Pancreas (tissue), 10 donors: ENCODE data around the gene GGNBP2. TPM values are rescaled to one million over a fixed set of nuclear protein-coding genes. Genes with fewer than 3 reads are reported as not detected.

Experiments used
- ATAC-seq, 4 donors: fragments of 200-7000 bp; cut with Tn5 transposase; one replicate each; pipeline versions ENCODE4 v1.8.0 to v1.9.1; 2020; ENCODE audit warnings: mild to moderate bottlenecking in 4 of 4, moderate library complexity in 4 of 4
- DNase-seq, 6 donors: peaks; one replicate each; pipeline ENCODE4 v3.0.0-alpha.2; 2020
- FAIRE-seq: peaks from 2 replicates; lab custom pipeline; 2012; peaks lifted over from hg19 to GRCh38; lab: Jason Lieb, UNC
- H3K27ac ChIP-seq, 4 donors: fragments of 200-600 bp; sonication (generic); 1 replicate in 3 of 4; 2 replicates in 1 of 4; pipeline versions ENCODE4 v1.5.0 to v1.8.0; 2020
- H3K27me3 ChIP-seq, 4 donors: fragments of 200-600 bp; one replicate each; pipeline ENCODE4 v1.8.0; 2021
- H3K36me3 ChIP-seq, 3 donors: fragments of 200-600 bp; sonication (generic) in 1 of 3; one replicate each; pipeline versions ENCODE4 v1.5.0 to v1.8.0; 2020 to 2021
- H3K4me1 ChIP-seq, 3 donors: fragments of 200-600 bp; one replicate each; pipeline ENCODE4 v1.8.0; 2021
- H3K4me3 ChIP-seq, 4 donors: fragments of 200-600 bp; sonication (generic) in 2 of 4; one replicate each; pipeline versions ENCODE4 v1.5.0 to v1.8.0; 2020 to 2021
- H3K9me3 ChIP-seq, 4 donors: fragments of 200-600 bp; one replicate each; pipeline ENCODE4 v1.8.0; 2021
- CTCF ChIP-seq, 4 donors: fragments of 200-600 bp; sonication (generic) in 3 of 4; IDR thresholded peaks; one replicate each; pipeline versions ENCODE4 v1.5.0 to v1.8.0; 2021; ENCODE audit warnings: antibody characterized with exemption in 4 of 4
- whole genome bisulfite sequencing, 2 donors: extraction: QIAGEN DNeasy Blood & Tissue Kit; methylation state at CpG; one replicate each; pipeline ENCODE4 v1.1.7; 2013; 5-methylcytosine and 5-hydroxymethylcytosine counted together
- intact Hi-C, 3 donors: fragments of 100-400 bp; cut with DNase I; formaldehyde crosslinking; loops; one replicate each; pipeline versions ENCODE4 v1.11.1 to v1.14.2; 2022
- polyA plus RNA-seq, 2 donors: library from polyadenylated mRNA; stranded (reverse); fragments of 200-250 nt; gene quantifications; one replicate each; pipeline ENCODE4 v1.2.3, GENCODE V29; 2013
- total RNA-seq, 6 donors: library from RNA; stranded (reverse); fragmentation: NEBNext Ultra II Directional in 4 of 6; extraction: Animal tissue kit (Norgen Biotek cat#: 25700) in 4 of 6; gene quantifications; one replicate each; pipeline versions ENCODE4 v1.2.1 to v1.2.4, GENCODE V29; 2021 to 2023
- donor health status: healthy with polysubstance abuse.
- donor health status: DM: no; HTN: no; CAD: no; lungs with moderate emphysema.
- donor health status: DM: no; HTN: no; CAD: no.
- donor health status: control.
- donor health status: control.
- donor health status: Bipolar disorder and iron deficiency.
- donor health status: DM: yes; HTN: yes; CAD: no.
- donor health status: DM: no; HTN: no; CAD: no.
- donor health status: DM: no; HTN: no; CAD: no.
- donor health status: DM: yes; HTN: yes; CAD: no.

GGNBP2 gene
- total and polyA plus RNA-seq, 8 donors, result 27.3 to 41.8 (median 36.7) TPM

- TF ChIP-seq CTCF (IDR thresholded peaks at IDR 0.05), result no peak
- Histone ChIP-seq H3K9me3 (no peaks in the 10 kb centered on the region), H3K4me3 (no peak overlapping the region), H3K27me3 (no peaks in the 10 kb centered on the region), H3K4me1 (peaks cover 0 to 9% (median 0%) of the 10 kb centered on the region in 3 donors), H3K36me3 (no peaks in the 10 kb centered on the region), H3K27ac (no peak overlapping the region)
- ATAC-seq (no peak), DNase-seq (no peak), FAIRE-seq (no peak)
- intact Hi-C loops, result no loop called here
- WGBS, 2 donors, result 88 to 89% methylated on average over 7 of the region's 7 CpGs
These were observed 63.6 kb downstream of the GGNBP2 start for GRCh38 chr17:36608280-36608679.

GRCh38 chr17:36608794-36609497 lies 64.2 kb downstream of the GGNBP2 start:
- 60 to 66% methylated on average over 24 of the region's 24 CpGs for WGBS, 2 donors
- intact Hi-C loops, result no loop called here
- H3K27ac ChIP-seq, result no peak overlapping the region
- TF ChIP-seq CTCF (IDR thresholded peaks at IDR 0.05), result no peak
- no peaks in the 10 kb centered on the region for H3K9me3 ChIP-seq
- DNase-seq (peak in 1 of 6 donors; percentile 25), FAIRE-seq (no peak), ATAC-seq (peak; percentile 52 to 82 (median 74))
- H3K4me3 ChIP-seq, result no peak overlapping the region
- H3K36me3 ChIP-seq, result no peaks in the 10 kb centered on the region
- peaks cover 0 to 2% (median 0%) of the 10 kb centered on the region in 3 donors for H3K4me1 ChIP-seq
- no peaks in the 10 kb centered on the region for H3K27me3 ChIP-seq

GRCh38 chr17:36609498-36609862 lies 64.8 kb downstream of the GGNBP2 start:
- Histone ChIP-seq H3K36me3 (no peaks in the 10 kb centered on the region), H3K27me3 (no peaks in the 10 kb centered on the region), H3K4me1 (no peaks in the 10 kb centered on the region), H3K9me3 (no peaks in the 10 kb centered on the region), H3K4me3 (no peak overlapping the region), H3K27ac (no peak overlapping the region)
- no peak for TF ChIP-seq CTCF (IDR thresholded peaks at IDR 0.05)
- no peak for DNase-seq
- no peak for FAIRE-seq
- intact Hi-C loops, result no loop called here
- ATAC-seq, result no peak
- WGBS, 2 donors, result 84 to 88% methylated on average over 7 of the region's 7 CpGs

- intact Hi-C loops, result no loop called here
- no peak for TF ChIP-seq CTCF (IDR thresholded peaks at IDR 0.05)
- Histone ChIP-seq H3K4me1 (no peaks in the 10 kb centered on the region), H3K9me3 (no peaks in the 10 kb centered on the region), H3K36me3 (no peaks in the 10 kb centered on the region), H3K27ac (no peak overlapping the region), H3K27me3 (no peaks in the 10 kb centered on the region), H3K4me3 (no peak overlapping the region)
- ATAC-seq (no peak), FAIRE-seq (no peak), DNase-seq (no peak)
- 82 to 83% methylated on average over 6 of the region's 6 CpGs for WGBS, 2 donors
These were observed 65.8 kb downstream of the GGNBP2 start for GRCh38 chr17:36610474-36610873.

- no peak for DNase-seq
- no peaks in the 10 kb centered on the region for H3K9me3 ChIP-seq
- H3K4me3 ChIP-seq, result no peak overlapping the region
- whole genome bisulfite sequencing, 2 donors, result 75 to 82% methylated on average over 9 of the region's 9 CpGs
- ATAC-seq, result no peak
- H3K4me1 ChIP-seq, result no peaks in the 10 kb centered on the region
- no peaks in the 10 kb centered on the region for H3K36me3 ChIP-seq
- no peak for TF ChIP-seq CTCF (IDR thresholded peaks at IDR 0.05)
- intact Hi-C loops, result no loop called here
- H3K27me3 ChIP-seq, result no peaks in the 10 kb centered on the region
- FAIRE-seq, result no peak
- no peak overlapping the region for H3K27ac ChIP-seq
These were observed 66.8 kb downstream of the GGNBP2 start for GRCh38 chr17:36611345-36612072.
